GM12873 (cell line): ENCODE results near the gene PDE5A.

Experiments used
- CTCF ChIP-seq: IDR thresholded peaks from 2 replicates; pipeline ENCODE4 v1.5.1; 2012; ENCODE audit warnings: low read depth, mild to moderate bottlenecking, moderate library complexity, low read length, control low read depth; ENCODE audit not compliant: insufficient read depth; ENCODE audit errors: missing control alignments

PDE5A gene

GRCh38 chr4:119643306-119644042 lies 14.9 kb upstream of the PDE5A start:
- no peak for TF ChIP-seq CTCF

- TF ChIP-seq CTCF: no peak
These were observed 13.2 kb upstream of the PDE5A start for GRCh38 chr4:119641765-119642164.

- TF ChIP-seq CTCF: no peak
These were observed 9.8 kb upstream of the PDE5A start for GRCh38 chr4:119638359-119638758.

- no peak for TF ChIP-seq CTCF
These were observed 3.6 kb upstream of the PDE5A start for GRCh38 chr4:119632216-119632615.

GRCh38 chr4:119629142-119629471 lies 503 bp upstream of the PDE5A start:
- TF ChIP-seq CTCF: no peak

- TF ChIP-seq CTCF: peak; percentile 65
These were observed 1.0 kb downstream of the PDE5A start for GRCh38 chr4:119627267-119628255.

GRCh38 chr4:119626943-119627266 lies 1.7 kb downstream of the PDE5A start:
- no peak for TF ChIP-seq CTCF
